Hepatocyte (in vitro differentiated cells): ENCODE results near the gene MBLAC2.

ENCODE experiments used
- EZH2 ChIP-seq: fragments of 200-600 bp; sonication (generic); IDR thresholded peaks from 2 replicates; pipeline ENCODE4 v1.6.1; 2016; ENCODE audit warnings: antibody characterized with exemption, mild to moderate bottlenecking, borderline replicate concordance
- EZH2phosphoT487 ChIP-seq: fragments of 200-600 bp; sonication (generic); IDR thresholded peaks from one replicate; pipeline ENCODE4 v1.6.1; 2018; ENCODE audit warnings: antibody characterized with exemption, mild to moderate bottlenecking, low read depth, moderate library complexity; ENCODE audit not compliant: unreplicated experiment, severe bottlenecking
- TF ChIP-seq, protein P1 (sequence below): fragments of 200-600 bp; sonication (generic); IDR thresholded peaks from 2 replicates; pipeline ENCODE4 v1.5.1; 2016; ENCODE audit warnings: antibody characterized with exemption, mild to moderate bottlenecking; ENCODE audit not compliant: poor library complexity

DNA sequence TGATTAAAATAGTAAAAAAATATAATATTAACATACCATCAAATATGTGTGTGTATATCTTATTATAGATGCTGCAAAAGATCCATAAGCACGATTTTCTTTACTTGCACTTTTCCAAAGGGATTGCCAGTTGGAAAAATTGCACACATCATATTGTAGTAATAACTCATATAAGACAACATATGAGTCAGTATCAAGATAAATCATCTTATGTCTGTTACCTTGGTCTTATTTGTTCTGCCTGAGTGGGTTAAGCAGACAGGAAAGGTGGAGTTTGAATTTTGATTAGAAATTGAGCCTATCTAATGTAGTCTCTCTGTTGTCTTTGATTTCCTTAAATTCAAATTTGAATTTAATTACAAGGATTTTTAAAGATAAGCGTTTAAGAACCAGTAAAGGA, 30.2 kb upstream of the MBLAC2 start:
- TF ChIP-seq, protein P1, sequence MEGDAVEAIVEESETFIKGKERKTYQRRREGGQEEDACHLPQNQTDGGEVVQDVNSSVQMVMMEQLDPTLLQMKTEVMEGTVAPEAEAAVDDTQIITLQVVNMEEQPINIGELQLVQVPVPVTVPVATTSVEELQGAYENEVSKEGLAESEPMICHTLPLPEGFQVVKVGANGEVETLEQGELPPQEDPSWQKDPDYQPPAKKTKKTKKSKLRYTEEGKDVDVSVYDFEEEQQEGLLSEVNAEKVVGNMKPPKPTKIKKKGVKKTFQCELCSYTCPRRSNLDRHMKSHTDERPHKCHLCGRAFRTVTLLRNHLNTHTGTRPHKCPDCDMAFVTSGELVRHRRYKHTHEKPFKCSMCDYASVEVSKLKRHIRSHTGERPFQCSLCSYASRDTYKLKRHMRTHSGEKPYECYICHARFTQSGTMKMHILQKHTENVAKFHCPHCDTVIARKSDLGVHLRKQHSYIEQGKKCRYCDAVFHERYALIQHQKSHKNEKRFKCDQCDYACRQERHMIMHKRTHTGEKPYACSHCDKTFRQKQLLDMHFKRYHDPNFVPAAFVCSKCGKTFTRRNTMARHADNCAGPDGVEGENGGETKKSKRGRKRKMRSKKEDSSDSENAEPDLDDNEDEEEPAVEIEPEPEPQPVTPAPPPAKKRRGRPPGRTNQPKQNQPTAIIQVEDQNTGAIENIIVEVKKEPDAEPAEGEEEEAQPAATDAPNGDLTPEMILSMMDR: no peak
- no peak for TF ChIP-seq EZH2phosphoT487
- no peak for TF ChIP-seq EZH2
